GM19463 (cell line): ENCODE results near the gene EFCAB6.

Source experiments
- ATAC-seq: cut with Tn5 transposase; IDR thresholded peaks from one replicate; pipeline ENCODE4 v1.9.1; 2021; ENCODE audit warnings: mild to moderate bottlenecking, moderate library complexity; ENCODE audit not compliant: unreplicated experiment

Gene EFCAB6

GRCh38 chr22:43511276-43511910, 300.7 kb downstream of the EFCAB6 start:
- no peak for ATAC-seq

GRCh38 chr22:43510281-43511070, 301.6 kb downstream of the EFCAB6 start:
- ATAC-seq: no peak

- no peak for ATAC-seq
Observed at GRCh38 chr22:43509337-43509736, 302.8 kb downstream of the EFCAB6 start.

- no peak for ATAC-seq
Observed at GRCh38 chr22:43508489-43508888, 303.6 kb downstream of the EFCAB6 start.

- ATAC-seq: no peak
Observed at GRCh38 chr22:43507235-43507634, 304.9 kb downstream of the EFCAB6 start.

DNA sequence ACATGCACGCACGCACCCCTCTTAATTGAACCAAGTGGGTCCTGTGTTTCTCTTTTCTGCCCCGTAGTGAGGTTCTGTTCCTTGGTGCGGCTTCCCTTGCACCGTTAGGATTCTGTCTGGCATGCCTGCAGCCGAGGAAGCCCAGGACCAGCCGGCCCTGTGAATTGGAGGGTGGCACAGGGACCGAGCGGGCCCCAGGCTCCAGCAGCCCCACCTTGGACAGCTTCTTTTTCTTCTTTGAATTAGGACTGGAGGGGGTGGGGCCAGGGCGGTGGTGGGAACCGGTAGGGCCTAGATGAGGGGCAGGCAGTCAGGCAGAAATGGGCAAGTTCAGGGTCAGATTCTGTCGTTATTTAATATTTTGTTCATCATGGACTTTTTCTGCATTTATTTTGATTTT, 305.6 kb downstream of the EFCAB6 start:
- ATAC-seq: no peak

DNA sequence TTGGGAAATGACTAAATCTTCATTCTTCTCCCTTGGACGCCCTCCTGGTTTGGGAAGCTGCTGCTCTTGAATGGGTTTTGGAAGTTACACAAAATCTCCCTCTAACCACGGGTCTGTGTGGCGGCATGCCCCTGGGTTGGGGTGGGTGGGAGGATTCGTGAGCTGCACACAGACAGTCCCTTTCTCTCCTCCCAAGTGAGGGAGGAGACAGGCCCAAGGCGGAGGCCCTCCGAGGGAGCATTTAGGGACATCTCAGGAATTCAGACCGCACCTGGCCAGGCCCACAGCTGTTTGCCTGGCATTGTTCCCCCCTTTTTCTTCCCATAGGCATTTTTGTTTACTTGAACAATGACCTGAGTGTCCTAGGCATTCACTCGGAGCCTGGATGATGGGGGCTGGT, 306.2 kb downstream of the EFCAB6 start:
- ATAC-seq: no peak

DNA sequence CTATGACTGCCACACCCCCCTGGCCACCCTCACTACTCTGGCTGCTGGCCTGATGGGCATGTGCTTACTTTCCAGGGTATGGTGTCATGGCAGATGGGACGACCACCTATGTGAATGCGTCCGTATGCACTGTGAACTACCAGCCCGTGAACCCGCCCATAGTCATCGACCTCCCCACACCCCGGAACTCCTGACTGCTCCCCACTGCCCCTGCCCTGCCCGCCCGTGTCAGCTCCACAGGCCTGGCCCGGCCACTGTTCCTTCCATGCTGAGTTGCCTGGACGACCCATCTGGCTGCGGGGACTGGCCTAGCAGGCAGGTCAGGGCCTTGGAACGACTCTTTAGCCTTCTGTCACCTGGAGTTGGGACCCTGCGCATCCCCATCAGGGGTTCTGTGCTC, 306.7 kb downstream of the EFCAB6 start:
- no peak for ATAC-seq

DNA sequence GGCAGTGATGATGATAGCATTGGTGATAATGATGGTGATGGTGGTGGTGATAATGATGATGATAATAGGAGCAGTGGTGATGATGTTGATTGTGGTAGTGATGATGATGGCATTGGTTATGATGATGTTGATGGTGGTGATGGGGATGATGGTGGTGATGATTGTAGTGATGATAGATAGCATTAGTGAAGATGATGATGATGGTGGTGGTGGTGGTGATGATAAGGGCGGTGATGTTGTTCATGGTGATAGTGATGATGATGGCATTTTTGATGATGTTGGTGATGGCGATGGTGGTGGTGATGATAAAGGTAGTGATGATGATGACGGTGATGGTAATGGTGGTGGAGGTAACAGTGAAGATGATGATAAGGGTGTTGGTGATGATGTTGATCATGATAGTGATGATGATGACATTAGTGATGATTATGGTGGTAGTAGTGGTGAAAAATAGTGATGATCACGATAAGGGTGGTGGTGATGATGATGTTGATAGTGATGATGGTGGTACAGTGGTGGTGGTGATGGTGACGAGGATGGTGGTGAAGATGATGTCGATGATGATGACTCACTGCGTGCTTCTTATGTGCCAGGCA, 307.3 kb downstream of the EFCAB6 start:
- no peak for ATAC-seq

DNA sequence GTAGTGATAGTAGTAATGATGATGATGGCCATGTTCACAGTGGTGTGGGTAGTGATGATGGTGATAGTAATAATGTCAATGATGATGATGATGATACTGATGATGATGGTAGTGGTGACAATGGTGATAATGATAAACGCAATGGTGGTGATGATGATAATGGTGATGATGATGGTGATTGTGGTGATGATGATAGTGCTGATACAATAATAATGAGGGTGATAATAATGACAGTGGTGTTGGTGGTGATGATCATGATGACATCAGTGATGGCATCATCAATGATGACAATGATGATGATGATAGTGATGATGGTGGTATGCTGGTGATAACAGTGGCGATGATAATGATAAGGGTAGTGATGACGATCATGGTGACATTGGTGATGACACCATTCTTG, 308.0 kb downstream of the EFCAB6 start:
- ATAC-seq: no peak

GRCh38 chr22:43502306-43502874, 309.7 kb downstream of the EFCAB6 start:
- ATAC-seq: no peak

- no peak for ATAC-seq
Observed at GRCh38 chr22:43501878-43502277, 310.2 kb downstream of the EFCAB6 start.

- ATAC-seq: no peak
Observed at GRCh38 chr22:43500792-43501785, 311.0 kb downstream of the EFCAB6 start.

DNA sequence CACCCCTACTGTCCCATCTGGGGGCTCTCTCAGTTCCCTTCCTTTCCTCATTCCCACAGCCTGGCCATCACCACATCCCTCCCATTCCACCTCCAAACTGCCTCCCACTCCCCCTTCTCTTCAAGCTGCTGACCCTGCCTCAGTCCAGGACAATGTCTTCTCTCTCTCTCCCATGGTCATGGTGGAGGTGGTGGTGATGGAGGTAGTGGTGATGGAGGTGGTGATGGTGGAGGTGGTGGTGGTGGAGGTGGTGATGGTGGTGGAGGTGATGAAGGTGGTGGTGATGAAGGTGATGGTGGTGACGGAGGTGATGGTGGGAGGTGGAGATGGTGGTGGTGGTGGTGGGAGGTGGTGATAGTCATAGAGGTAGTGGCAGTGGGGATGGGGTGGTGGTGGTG, 313.2 kb downstream of the EFCAB6 start:
- ATAC-seq: no peak

DNA sequence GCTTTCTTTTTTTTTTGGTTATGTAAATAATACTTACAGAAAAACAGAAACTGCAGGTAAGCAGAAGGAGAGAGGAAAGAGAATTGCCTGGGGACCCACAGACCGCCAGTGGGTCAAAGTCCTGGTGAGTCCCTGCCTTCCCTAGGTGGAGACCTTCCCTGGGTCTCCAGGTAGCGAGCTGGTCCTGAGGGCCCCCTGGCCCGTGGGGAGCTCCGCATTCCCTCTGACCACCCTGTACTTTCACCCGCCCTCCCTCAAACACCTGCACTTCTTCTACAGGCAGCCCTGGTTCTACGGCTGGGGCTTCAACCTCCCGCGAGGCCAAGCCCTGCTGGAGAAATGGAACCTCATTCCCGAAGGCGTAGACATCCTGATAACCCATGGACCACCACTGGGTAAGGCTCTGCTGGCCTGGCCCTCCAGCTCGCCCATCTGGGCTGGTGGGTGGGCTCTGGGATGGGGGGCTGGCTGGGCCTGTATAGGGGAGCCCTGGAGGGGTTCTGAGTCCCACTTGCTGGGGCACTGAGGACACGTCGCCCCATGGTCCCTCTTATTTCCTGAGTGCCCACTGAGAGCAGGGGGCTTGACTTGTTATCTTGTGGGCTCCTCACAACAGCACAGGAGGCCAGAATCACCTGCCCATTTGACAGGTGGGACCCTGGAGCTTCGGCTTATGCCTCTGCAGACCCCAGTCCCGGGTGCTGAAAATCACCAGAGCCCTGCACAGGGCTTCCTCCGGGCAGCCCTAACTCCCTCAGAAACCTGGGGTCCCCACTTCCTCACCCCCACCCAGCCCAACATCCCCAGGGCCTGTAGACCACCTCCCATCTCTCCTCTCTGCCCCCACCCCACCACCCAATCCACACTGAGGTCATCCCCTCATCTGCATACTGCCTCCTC, 313.9 kb downstream of the EFCAB6 start:
- ATAC-seq: no peak

GRCh38 chr22:43493297-43493696, 318.8 kb downstream of the EFCAB6 start:
- no peak for ATAC-seq

- no peak for ATAC-seq
Observed at GRCh38 chr22:43491737-43492136, 320.4 kb downstream of the EFCAB6 start.

- ATAC-seq: no peak
Observed at GRCh38 chr22:43491177-43491576, 320.9 kb downstream of the EFCAB6 start.

DNA sequence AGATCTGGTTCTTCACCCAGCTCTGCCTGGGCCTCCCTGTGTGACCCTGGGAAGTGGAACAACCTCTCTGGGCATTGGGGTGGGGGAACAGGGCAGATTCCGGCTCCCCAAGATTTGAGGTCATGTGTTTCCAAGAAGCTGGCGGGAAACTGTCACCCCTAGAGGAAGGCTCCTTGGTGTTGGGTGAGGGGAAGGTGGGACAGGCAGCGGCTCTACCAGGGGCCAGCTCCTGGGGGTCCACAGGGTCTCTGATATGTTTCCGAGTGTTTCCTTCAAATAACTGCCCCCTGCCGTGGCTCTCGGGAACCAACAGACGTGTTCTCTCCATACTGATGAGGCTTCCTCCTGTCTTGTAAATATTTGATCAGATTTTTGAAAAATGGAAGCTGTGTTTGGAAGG, 321.8 kb downstream of the EFCAB6 start:
- no peak for ATAC-seq

GRCh38 chr22:43488937-43489336, 323.2 kb downstream of the EFCAB6 start:
- ATAC-seq: no peak
